H1 (cell line): ENCODE measurements around the gene PCDHGB1.

Source experiments
- GTF2F1 ChIP-seq: IDR thresholded peaks from 2 replicates; pipeline ENCODE4 v1.6.1; 2012; ENCODE audit warnings: low read depth, low read length, improper control_type of control experiment, borderline replicate concordance
- HDAC2 ChIP-seq, 2 experiments: fragments of 300-600 bp in 1 of 2; sonication (generic) in 1 of 2; IDR thresholded peaks; 2 replicates each; pipeline ENCODE4 v1.6.1; 2011 to 2012; ENCODE audit warnings: low read depth in 2 of 2, low read length in 2 of 2, mild to moderate bottlenecking in 2 of 2, moderate library complexity in 2 of 2, borderline replicate concordance in 1 of 2, inconsistent platforms in 1 of 2

GRCh38 chr5:141322261-141322660, 27.6 kb upstream of the PCDHGB1 start:
- no peak for TF ChIP-seq HDAC2 (IDR thresholded peaks at IDR 0.05; ENCODE audit: borderline replicate concordance in 1 of 2, low read depth in 2 of 2, low read length in 2 of 2)
- no peak for TF ChIP-seq GTF2F1
